HG02642 (cell line): ENCODE data around the gene NELFB.
"Not testable (repeated sequence)": the region's sequence is repeated elsewhere in the genome, so short reads cannot be mapped to it uniquely, and the experiment has no call there.

Experiments used
- ATAC-seq: cut with Tn5 transposase; IDR thresholded peaks from one replicate; pipeline ENCODE4 v1.9.1; 2021; ENCODE audit warnings: mild to moderate bottlenecking; ENCODE audit not compliant: unreplicated experiment, poor library complexity

The NELFB gene

DNA sequence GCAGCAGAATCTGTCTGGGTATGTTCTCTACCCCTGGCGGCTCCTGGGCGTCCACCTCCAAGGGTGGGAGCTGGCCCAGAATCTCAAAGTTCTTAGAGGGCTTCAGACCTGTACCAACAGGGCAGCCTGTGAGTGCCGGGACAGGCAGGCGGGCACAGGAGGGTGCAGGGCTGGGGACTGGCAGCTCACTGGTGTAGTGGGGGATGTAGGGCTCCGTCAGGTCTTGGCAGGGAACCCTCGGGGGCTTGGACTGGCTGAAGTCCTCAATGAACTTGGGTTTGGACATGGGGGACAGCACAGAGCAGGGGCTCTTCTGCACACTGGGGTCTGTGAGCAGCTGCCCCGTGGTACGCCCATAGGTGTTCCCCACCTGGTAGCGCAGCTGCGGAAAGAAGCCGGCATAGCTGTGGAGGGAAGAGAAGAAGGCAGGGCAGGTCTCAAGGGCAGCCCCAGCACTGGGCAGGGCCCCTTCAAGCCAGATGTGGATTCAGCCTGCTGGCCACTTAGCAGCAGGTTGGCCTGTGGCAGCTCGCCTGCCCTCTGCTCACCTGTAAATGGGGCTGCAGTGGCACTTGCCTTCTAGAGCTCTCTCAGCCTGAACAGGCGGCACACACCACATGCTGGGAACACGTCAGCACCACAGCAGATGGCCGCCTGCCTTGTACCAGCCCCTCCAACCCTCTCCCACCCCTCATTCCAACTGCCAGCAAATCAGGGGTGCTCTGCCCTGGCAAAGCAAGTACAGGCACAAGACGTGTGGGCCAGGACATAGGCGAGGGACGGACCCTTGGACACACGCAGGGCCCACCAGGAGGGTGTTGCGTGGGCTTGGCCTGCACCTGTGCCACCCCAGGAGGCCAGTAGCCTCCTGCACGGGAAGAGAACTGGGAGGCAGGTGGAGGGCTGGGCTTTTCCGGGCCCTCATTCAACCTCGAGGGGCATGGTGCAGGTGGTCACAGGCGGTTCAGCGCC is 9.4 kb upstream of the NELFB start:
- ATAC-seq, result no peak

DNA sequence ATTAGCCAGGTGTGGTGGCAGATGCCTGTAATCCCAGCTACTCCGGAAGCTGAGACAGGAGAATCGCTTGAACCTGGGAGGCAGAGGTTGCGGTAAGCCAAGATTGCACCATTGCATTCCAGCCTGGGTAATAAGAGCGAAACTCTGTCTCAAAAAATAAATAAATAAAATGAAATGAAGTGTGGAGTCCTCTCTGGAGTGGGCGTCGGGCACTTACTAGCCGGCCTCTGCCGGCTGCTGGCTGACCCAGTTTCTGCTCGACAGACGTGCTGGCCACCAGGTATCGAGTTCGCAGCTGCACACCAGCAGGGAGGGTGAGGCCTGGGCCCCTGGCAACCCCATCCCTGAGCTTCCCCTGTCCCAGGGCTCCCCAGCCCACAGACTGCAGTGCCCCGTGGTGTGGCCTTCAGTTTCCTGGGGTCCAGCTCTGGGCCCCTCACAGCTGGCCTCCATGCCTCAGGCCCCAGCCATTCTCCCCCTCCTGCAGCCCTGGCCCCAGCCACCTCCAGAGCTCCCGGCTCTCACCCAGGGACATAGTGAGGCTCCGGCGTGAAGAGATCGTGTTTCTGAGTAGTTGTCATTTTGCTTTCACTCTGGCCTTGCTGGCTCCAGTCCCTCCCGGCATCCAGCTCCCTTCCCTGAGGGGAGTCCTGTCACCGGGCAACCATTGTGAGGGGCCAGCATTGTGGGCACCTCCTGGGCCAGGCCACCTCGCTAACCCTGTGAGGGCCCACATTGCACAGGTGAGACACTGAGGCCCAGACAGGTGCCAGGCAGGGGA is 7.8 kb upstream of the NELFB start:
- ATAC-seq, result no peak

DNA sequence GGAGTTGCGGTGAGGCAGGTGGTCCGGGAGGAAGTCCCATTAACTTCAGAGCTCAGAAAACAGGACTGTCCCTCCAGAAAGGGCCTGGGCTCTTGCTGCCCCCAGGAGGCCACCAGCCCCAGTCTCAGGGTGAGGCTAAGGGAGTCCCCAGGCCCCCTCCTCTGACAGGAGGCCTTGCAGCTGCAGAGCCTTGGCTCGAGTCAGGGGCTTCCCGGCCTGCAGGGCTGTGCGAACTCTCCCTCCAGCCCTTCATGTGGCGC is 7.3 kb upstream of the NELFB start:
- ATAC-seq, result no peak

DNA sequence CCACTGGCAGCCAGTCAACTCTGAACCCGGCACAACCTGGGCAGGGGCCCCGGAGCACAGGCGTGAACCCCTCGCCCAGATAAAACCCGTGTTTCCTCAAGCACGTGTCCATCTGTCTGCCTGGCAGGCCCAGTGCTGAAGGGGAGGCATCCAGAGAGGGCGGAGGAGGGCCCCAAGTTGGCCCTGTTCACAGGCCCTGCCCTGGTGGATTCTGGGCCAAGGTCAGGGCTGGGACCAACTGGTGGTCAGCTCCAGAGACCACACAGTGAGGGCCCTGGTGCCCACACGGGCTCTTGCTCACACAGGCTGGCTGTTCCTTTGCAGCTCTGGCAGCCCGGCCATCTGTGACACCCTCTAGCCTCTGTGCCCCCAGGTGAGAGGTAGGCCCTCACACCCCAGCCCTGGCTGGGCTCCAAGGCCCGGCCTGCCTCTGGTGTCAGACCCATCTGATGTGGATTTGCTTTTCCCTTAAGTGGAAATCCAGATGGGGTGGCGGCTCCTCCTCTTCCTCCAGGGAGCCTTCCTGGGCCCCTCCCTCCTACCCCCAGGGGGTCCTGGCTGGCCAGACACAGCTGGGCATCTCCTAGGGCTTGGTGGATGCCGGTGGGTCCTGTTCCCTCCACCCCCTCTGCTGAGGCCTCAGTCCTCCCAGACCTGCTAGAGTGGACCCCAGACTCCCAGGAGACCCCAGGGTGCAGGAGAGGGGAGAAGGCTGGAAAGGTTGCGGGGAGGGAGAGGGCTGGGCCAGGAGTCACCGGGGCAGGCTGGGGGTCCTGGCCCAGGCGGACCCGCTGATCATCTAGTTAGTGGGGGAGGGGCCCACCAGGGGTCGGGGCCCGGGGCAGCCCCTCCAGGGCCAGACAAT is 4.6 kb upstream of the NELFB start:
- no peak for ATAC-seq

DNA sequence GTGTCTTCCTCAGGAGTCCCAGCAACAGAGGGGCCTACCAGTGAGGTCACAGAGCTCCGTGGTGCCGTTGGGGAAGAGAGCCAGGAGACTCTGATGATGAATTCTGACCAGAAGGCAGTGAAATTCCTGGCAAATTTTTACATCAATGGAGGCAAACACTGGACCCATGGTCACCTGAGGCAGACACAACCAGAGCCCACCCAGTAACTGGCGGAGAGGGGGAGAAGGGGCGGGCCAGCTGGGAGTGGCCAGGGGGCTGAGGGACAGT is 4.0 kb upstream of the NELFB start, which contains the start of gene STPG3:
Gene STPG3, plus strand, starts transcription at position 93 of the 268 bp plus-strand sequence. Its CDS starts 1 bp downstream, at position 94.
- ATAC-seq, result no peak

DNA sequence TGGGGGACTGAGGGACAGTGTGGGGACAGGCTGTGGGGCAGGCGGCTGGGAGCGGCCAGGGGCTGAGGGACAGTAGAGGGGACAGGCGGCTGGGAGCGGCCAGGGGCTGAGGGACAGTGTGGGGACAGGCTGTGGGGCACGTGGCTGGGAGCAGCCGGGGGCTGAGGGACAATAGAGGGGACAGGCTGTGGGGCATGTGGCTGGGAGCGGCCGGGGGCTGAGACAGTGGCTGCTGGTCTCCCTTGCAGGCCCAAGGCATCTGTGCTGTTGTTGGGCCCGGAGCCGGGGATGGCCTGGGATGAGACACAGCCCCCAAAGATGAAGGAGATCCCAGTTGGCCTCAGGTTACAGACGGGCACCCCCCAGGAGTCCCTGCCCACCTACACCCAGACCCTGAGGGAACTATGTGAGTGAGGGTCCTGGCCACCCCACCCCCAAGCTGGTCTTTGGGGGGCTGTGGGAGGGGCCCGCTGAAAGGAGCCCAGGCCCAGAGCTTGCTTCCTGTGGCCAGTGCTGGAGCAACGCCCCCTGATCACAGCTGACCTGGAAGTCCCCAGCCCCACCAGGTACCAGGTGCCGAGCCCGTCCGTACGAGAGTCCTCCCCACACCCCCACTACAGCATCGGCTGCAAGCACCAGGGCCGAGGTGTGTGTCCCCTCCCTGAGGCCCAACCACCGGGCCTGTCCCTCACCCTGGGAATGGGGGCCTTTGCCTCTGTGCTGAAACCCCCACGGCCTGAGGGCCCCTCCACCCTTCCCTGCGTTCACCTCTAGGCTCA is 3.4 kb upstream of the NELFB start:
- ATAC-seq, result no peak

DNA sequence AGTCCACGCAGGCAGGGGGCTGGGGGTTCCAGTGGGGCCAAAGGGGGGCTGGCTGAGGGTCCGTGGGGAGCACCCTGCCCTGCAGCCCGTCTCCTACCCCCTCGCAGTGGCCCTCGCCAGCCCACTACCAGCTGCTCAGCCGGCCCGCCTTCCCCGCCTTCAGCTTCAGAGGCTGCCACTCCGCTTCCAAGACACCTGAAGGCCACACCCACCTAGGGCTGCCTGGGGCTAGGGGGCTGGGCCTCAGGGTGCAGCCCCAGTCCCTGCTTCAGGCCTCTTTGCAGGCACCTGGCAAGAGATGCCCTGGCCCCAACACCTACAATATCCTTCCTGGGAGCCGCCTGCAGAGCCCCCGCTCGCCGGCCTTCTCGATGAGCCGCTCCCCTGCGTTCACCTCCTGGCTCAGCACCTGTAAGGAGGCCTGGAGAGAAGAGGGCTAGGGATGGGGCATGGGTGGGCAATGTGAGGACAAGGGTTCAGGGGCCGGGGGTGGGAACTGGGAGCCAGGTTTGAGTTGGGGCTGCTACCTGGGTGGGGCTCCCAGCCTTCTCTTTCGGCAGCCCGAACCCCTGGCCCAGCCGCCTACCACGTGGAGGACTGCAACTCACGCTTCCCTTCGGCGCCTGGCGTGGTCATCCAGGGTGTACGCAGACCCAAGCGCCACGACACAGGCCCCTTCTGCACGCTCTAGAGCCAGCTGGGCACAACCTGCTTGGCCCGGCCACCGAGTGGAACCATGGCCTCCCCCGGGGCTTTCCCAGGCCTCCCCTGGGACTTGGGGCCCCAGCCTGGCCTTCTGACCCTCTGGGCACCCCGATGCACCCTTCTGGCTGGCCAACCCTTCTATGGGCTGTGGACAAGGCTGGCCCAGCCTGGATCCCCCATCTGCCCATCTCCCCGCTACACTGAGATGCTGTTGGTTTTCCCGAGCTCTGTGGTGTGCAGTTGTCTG is 2.3 kb upstream of the NELFB start:
- no peak for ATAC-seq

DNA sequence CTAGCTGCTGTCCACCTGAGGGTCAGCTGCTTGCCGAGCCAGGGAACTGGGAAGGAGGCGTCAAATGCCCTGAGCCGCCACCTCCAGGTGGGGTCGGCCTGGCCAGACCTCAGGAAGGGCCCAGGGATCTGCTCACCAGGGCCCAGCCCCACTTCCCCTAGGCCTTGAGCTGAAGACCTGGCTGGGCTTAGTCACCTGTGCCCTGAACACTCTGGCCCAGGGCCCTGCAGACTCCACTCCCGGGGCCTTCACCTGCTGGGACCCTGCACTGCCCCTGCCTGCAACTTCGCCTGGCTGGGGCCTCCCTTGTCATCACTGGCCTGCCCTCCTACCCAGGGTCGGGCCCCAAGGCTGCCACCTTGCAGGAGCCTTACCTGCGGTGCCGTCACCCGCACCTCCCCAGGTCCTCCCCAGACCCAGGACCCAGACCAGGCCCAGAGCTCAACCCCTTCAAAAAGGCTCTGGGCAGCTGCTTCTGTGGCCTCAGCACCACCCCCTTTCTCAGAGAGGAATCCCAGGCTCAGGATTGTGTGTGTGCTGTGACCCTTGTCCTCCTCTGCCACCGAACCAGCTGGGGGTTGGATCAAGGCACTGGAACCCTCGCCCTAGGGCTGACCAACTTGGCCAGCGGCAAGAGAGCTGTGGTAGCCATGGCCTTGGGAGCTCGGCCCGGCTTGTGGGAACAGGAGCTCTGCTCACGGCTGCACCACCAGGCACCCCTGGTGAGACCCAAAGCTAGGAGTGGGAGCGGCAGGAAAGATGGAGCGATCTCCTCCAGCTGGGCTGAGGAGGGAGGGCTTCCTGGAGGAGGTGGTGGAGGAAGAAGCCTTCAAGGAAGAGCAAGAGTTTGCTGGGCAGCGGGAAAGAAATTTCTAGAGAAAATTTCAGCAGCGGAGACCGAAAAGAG is 1.2 kb upstream of the NELFB start:
- ATAC-seq, result no peak

DNA sequence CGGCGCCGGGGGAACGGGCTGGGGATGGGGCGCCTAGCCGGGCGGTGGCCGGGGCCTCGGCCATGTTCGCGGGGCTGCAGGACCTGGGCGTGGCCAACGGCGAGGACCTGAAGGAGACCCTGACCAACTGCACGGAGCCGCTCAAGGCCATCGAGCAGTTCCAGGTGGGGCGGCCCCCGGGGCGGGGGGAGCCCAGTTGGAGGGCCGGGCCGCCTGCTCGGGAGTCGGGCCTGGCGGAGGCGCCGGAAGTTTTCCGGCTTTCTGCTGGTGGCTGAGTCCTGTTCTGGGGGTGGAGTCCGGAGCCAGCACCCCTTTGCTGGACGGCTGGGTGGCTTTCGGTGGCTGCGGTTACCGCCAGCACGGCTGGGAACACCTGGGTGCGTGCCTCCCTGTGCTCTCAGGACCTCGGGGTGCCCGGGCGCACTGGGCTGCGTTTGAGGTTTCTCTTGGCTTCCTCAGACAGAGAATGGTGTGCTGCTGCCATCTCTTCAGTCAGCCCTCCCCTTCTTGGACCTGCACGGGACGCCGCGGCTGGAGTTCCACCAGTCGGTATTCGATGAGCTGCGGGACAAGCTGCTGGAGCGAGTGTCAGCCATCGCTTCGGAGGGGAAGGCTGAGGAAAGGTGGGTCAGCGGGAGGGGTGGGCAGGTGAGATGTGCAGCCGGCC is 454 bp downstream of the NELFB start:
- ATAC-seq, result peak; percentile 32

DNA sequence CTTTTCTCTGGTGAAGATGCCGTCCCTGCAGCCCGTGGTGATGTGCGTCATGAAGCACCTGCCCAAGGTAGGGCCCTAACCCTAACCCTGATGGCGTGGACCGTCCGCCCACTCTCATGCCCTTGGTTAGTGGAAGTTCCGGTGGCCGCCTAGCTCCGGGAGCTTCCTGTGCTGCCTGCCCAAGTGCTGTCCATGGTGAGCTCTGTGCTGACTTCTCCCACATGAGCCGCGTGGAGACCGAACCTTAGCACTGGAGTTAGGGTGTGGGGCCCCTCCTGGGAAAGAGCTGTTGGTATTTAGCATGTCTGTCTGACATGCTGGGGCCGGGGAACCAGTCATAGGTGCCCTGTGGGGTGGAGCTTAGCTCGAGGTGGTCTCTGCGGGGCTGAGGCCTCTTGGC is 1.2 kb downstream of the NELFB start:
- no peak for ATAC-seq

DNA sequence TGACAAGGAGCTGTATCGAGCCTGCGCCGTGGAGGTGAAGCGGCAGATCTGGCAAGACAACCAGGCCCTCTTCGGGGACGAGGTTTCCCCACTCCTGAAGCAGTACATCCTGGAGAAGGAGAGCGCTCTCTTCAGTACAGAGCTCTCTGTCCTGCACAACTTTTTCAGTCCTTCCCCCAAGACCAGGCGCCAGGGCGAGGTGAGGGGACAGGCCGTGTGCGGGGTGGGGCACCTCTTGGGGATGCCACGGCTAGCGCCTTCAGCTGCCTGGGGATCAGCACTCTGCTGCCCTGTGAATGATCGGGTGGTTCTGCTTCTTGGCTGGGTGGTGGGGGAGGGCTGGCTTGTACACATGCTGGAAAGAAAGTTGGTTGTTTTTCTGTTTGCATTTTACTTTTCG is 1.7 kb downstream of the NELFB start:
- no peak for ATAC-seq

DNA sequence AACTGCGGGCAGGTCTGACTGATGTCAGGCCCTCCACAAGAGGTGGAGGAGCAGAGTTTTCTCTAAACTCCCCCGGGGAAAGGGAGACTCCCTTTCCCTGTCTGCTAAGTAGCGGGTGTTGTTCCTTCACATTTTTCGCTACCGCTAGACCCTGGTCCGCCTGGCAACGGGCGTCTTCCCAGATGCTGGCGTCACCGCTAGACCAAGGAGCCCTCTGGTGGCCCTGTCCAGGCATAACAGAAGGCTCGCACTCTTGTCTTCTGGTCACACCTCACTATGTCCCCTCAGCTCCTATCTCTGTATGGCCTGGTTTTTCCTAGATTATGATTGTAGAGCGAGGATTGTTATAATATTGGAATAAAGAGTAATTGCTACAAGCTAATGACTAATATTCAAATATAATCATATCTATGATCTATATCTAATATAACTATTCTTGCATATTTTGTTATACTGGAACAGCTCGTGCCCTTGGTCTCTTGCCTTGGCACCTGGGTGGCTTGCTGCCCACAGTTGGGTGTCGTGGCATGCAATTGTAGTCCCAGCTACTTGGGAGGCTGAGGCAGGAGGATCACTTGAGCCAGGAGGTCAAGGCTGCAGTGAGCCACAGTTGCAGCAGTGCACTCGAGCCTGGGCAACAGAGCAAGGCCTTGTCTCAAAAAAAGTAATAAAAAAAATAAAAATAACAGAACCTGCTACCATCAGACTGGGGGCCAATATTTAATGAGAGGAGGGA is 7.2 kb downstream of the NELFB start:
- not testable (repeated sequence) for ATAC-seq

DNA sequence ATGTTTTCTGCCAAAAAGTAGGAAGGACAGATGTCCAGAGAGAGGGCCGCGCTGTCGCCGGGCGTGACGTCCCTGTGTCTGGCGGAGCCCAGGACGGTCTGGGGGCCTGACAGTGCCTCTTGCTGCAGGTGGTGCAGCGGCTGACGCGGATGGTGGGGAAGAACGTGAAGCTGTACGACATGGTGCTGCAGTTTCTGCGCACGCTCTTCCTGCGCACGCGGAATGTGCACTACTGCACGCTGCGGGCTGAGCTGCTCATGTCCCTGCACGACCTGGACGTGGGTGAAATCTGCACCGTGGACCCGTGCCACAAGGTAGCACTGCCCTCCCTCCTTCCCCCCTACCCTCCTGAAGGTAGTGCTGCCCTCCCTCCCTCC is 7.8 kb downstream of the NELFB start:
- no peak for ATAC-seq

DNA sequence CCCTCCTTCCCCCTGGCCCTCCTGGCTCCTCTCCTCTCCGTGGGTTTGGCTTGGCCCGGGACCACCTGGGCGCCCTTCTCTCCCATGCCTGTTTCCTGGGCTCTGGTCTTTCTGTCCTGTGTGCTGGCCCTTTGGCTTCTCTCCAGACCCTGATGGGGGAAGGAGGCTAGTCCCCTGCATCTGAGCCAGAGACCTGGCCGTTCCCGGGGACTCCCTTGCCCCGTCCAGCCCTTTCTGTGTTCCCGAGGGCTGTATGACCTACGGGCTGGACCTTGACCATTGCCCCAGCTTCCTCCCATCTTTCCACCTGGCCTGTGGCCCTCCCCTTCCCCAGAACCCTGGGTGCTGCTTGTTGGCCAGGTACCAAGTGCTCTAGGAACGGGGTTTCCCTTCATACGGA is 8.4 kb downstream of the NELFB start:
- no peak for ATAC-seq

DNA sequence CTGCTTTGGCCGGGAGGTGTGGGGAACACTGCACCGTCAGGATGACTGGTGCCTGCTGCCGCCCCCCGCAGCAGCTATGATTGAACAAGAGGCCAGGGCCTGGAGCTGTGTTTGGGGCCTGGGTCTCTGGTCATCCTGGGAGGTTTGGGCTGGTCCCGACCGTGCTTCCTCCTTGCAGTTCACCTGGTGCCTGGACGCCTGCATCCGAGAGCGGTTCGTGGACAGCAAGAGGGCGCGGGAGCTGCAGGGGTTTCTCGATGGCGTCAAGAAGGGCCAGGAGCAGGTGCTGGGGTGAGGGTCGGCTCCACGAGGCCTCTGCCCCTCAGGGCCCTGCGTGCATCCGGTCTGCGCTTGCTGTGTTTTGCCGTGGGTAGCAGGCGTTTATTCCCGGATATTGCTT is 8.9 kb downstream of the NELFB start:
- ATAC-seq, result no peak

DNA sequence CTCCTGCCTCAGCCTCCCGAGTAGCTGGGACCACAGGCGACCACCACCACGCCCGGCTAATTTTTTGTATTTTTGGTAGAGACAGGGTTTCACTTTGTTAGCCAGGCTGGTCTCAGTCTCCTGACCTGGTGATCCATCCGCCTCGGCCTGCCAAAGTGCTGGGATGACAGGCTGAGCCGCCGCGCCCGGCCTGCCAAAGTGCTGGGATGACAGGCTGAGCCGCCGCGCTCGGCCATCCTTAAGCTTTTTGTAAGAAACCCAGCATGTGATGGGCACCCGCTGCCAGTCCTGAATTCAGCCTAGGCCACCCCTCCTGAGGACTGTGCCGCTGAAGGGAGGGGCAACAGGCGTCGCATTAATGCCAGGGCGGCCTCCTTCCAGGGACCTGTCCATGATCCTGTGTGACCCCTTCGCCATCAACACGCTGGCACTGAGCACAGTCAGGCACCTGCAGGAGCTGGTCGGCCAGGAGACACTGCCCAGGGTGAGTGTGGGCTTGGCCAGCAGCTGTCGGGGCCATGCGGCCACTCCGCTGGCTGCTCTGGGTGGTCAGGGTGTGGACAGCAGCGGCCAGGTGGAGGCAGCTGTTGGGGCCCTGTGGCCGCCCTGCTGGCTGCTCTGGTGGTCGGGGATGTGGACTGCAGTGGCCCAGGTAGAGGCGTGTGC is 10.5 kb downstream of the NELFB start:
- no peak for ATAC-seq

DNA sequence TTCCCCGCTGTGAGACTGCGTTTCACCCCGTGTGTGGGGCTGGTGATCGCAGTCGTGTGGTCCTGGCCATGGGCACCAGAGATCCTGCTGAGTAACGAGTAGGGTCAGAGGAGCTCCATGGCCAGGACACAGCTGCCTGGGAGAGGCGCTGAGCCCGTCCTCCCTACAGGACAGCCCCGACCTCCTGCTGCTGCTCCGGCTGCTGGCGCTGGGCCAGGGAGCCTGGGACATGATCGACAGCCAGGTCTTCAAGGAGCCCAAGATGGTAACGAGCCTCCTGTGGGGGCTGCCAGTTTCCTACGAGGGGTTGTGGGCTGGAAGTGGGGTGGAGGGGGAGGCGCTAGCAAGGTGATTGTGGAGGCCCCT is 11.0 kb downstream of the NELFB start:
- ATAC-seq, result no peak
